Neural cell (in vitro differentiated cells): ENCODE data around the gene PIK3AP1. TPM values are rescaled to one million over a fixed set of nuclear protein-coding genes. Genes with fewer than 3 reads are reported as not detected.

Experiments
- H2AFZ ChIP-seq: fragments of 200-600, 300-800 bp; sonication (generic), shearing (Covaris generic); 2 replicates; pipeline ENCODE4 v1.6.0; 2014; ENCODE audit warnings: low read depth, mild to moderate bottlenecking, antibody characterized with exemption, low read length, moderate library complexity
- H3F3A ChIP-seq: fragments of 200-600 bp; shearing (Covaris generic); 2 replicates; pipeline ENCODE4 v1.6.1; 2016; ENCODE audit warnings: mild to moderate bottlenecking, moderate library complexity, mixed read lengths, antibody characterized with exemption, low read length; ENCODE audit not compliant: insufficient read depth, poor library complexity, severe bottlenecking
- H3K27ac ChIP-seq: fragments of 200-600, 300-800 bp; sonication (generic), shearing (Covaris generic); 2 replicates; pipeline ENCODE4 v1.5.1; 2014; ENCODE audit warnings: mild to moderate bottlenecking, low read length, moderate library complexity
- H3K27me3 ChIP-seq: fragments of 300-800, 200-600 bp; sonication (generic), shearing (Covaris generic); 2 replicates; pipeline ENCODE4 v1.6.0; 2014; ENCODE audit warnings: mild to moderate bottlenecking, low read depth, low read length, moderate library complexity; ENCODE audit not compliant: insufficient read depth
- H3K36me3 ChIP-seq: fragments of 300-800, 200-600 bp; sonication (generic), shearing (Covaris generic); 2 replicates; pipeline ENCODE4 v1.5.1; 2014; ENCODE audit warnings: mild to moderate bottlenecking, antibody characterized with exemption, low read length, moderate library complexity; ENCODE audit not compliant: insufficient read depth
- H3K4me2 ChIP-seq: fragments of 300-800, 200-600 bp; sonication (generic), shearing (Covaris generic); 2 replicates; pipeline ENCODE4 v1.6.0; 2014; ENCODE audit warnings: mild to moderate bottlenecking, low read length
- H3K4me3 ChIP-seq: fragments of 300-800, 200-600 bp; sonication (generic), shearing (Covaris generic); 2 replicates; pipeline ENCODE4 v1.5.1; 2014; ENCODE audit warnings: mild to moderate bottlenecking, low read length, moderate library complexity
- H3K79me2 ChIP-seq: fragments of 200-600 bp; shearing (Covaris generic); replicated peaks from 2 replicates; pipeline ENCODE4 v1.6.0; 2014; ENCODE audit warnings: mild to moderate bottlenecking, low read length, moderate library complexity; ENCODE audit not compliant: insufficient read depth
- H3K9ac ChIP-seq: fragments of 300-800, 200-600 bp; sonication (generic), shearing (Covaris generic); 2 replicates; pipeline ENCODE4 v1.6.1; 2016; ENCODE audit warnings: mild to moderate bottlenecking, low read length, mixed read lengths
- H3K9me2 ChIP-seq: fragments of 200-600 bp; shearing (Covaris generic); 2 replicates; pipeline ENCODE4 v1.6.1; 2016; ENCODE audit warnings: mild to moderate bottlenecking, low read length, mixed read lengths; ENCODE audit not compliant: insufficient read depth
- H3K9me3 ChIP-seq: fragments of 200-600, 300-800 bp; sonication (generic), shearing (Covaris generic); 2 replicates; pipeline ENCODE4 v1.6.1; 2016; ENCODE audit warnings: mild to moderate bottlenecking, mixed run types, low read length, moderate library complexity, mixed read lengths
- H4K20me1 ChIP-seq: fragments of 200-600 bp; shearing (Covaris generic); 2 replicates; pipeline ENCODE4 v1.6.1; 2016; ENCODE audit warnings: mild to moderate bottlenecking, mixed run types; ENCODE audit not compliant: insufficient read depth
- EP300 ChIP-seq: fragments of 450-650 bp; conservative IDR thresholded peaks from 2 replicates; pipeline ENCODE4 v1.6.1; 2014; ENCODE audit warnings: antibody characterized with exemption, mild to moderate bottlenecking, moderate library complexity; ENCODE audit not compliant: poor library complexity, severe bottlenecking
- EZH2 ChIP-seq: fragments of 200-600, 300-800 bp; shearing (Covaris generic), sonication (generic); IDR thresholded peaks from 2 replicates; pipeline ENCODE4 v1.6.1; 2014; ENCODE audit warnings: antibody characterized with exemption, low read length, borderline replicate concordance, mild to moderate bottlenecking; ENCODE audit not compliant: insufficient read depth, poor library complexity, severe bottlenecking
- MXI1 ChIP-seq: fragments of 450-650 bp; conservative IDR thresholded peaks from 2 replicates; pipeline ENCODE4 v1.6.1; 2014; ENCODE audit warnings: antibody characterized with exemption, mild to moderate bottlenecking; ENCODE audit not compliant: poor library complexity, severe bottlenecking
- POLR2AphosphoS5 ChIP-seq: IDR thresholded peaks from 2 replicates; pipeline ENCODE4 v1.6.1; 2012
- RAD21 ChIP-seq: fragments of 450-650 bp; conservative IDR thresholded peaks from 2 replicates; pipeline ENCODE4 v1.6.1; 2014; ENCODE audit warnings: antibody characterized with exemption, mild to moderate bottlenecking, moderate library complexity
- REST ChIP-seq: IDR thresholded peaks from 2 replicates; pipeline ENCODE4 v1.6.1; 2012; ENCODE audit warnings: borderline replicate concordance
- SMC3 ChIP-seq: fragments of 450-650 bp; conservative IDR thresholded peaks from 2 replicates; pipeline ENCODE4 v1.6.1; 2014; ENCODE audit warnings: antibody characterized with exemption, mild to moderate bottlenecking, moderate library complexity; ENCODE audit not compliant: poor library complexity
- TAF1 ChIP-seq: IDR thresholded peaks from 2 replicates; pipeline ENCODE4 v1.6.1; 2012; ENCODE audit warnings: low read depth
- polyA plus RNA-seq: library from polyadenylated mRNA; depleted of rRNA; stranded (reverse); fragments of >200 nt; gene quantifications from 2 replicates; pipeline ENCODE4 v1.2.3, GENCODE V29; 2014
- TF ChIP-seq, protein P1 (sequence below): fragments of 450-650 bp; IDR thresholded peaks from 2 replicates; pipeline ENCODE4 v1.5.1; 2014; ENCODE audit warnings: antibody characterized with exemption, mild to moderate bottlenecking, moderate library complexity; ENCODE audit not compliant: poor library complexity, severe bottlenecking

PIK3AP1 gene
- polyA plus RNA-seq, 1 donor from 2014 or later: 0.05 TPM

GRCh38 chr10:96636551-96636950 is 83.8 kb downstream of the PIK3AP1 start:
- no peaks in the 10 kb centered on the region for H3K9me2 ChIP-seq
- TF ChIP-seq MXI1: no peak
- no peak for TF ChIP-seq RAD21
- no peak for TF ChIP-seq REST
- TF ChIP-seq POLR2AphosphoS5: no peak
- no peak for TF ChIP-seq TAF1
- TF ChIP-seq, protein P1, sequence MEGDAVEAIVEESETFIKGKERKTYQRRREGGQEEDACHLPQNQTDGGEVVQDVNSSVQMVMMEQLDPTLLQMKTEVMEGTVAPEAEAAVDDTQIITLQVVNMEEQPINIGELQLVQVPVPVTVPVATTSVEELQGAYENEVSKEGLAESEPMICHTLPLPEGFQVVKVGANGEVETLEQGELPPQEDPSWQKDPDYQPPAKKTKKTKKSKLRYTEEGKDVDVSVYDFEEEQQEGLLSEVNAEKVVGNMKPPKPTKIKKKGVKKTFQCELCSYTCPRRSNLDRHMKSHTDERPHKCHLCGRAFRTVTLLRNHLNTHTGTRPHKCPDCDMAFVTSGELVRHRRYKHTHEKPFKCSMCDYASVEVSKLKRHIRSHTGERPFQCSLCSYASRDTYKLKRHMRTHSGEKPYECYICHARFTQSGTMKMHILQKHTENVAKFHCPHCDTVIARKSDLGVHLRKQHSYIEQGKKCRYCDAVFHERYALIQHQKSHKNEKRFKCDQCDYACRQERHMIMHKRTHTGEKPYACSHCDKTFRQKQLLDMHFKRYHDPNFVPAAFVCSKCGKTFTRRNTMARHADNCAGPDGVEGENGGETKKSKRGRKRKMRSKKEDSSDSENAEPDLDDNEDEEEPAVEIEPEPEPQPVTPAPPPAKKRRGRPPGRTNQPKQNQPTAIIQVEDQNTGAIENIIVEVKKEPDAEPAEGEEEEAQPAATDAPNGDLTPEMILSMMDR: no peak
- no peak for TF ChIP-seq SMC3

DNA sequence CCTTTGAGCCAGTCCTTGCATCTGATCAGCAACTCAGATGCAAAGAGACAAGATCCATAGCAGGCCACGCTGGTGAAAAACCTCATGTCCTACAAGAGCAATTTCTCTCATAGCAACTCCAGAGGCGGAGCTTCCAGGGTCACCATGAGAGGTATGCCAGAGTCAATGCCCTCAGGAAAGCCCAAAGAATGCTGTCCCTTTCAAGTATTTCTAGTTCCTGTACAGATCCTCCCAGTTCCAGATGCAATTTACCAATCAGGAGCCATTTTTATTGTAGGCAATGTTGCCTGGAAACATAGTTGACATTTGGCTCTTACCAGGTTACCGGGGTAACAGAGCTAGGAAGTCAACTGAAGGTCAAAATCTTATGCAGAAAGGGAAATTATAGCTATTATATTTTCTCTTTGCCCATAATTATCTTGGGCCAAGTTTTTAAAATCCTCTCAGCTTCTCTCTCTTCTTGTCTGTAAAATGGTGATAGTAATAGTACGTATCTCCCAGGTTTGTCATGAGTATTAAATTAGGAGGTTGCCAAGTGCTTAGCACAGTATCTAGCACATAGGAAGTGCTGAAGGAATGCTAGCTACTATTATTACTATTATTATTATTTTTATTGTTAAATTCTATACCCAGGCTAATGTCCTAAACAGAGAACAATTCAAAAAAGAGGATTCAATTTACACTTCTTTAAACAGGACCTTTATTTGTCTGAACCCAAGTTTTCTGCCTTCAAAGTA is 87.2 kb downstream of the PIK3AP1 start:
- Histone ChIP-seq H3K27ac (peak overlapping the region; percentile 87), H3K79me2 (no peaks in the 10 kb centered on the region), H3K36me3 (no peaks in the 10 kb centered on the region), H3F3A (no peaks in the 10 kb centered on the region), H3K27me3 (no peaks in the 10 kb centered on the region), H3K9me2 (no peaks in the 10 kb centered on the region), H4K20me1 (no peaks in the 10 kb centered on the region), H2AFZ (peak overlapping the region; percentile 66), H3K4me3 (peak overlapping the region; percentile 53), H3K4me2 (peak overlapping the region; percentile 13), H3K9me3 (no peaks in the 10 kb centered on the region), H3K9ac (peak overlapping the region; percentile 40)
- TF ChIP-seq EP300 (peak; percentile 47), RAD21 (no peak)

More at GRCh38 chr10:96636551-96636950, 83.8 kb downstream of the PIK3AP1 start:
- Histone ChIP-seq H3K79me2 (no peaks in the 10 kb centered on the region), H2AFZ (no peak overlapping the region), H3K9ac (no peak overlapping the region), H3K36me3 (no peaks in the 10 kb centered on the region), H3F3A (no peaks in the 10 kb centered on the region), H4K20me1 (no peaks in the 10 kb centered on the region), H3K27ac (no peak overlapping the region), H3K4me3 (no peak overlapping the region), H3K4me2 (no peak overlapping the region), H3K9me3 (no peaks in the 10 kb centered on the region), H3K27me3 (no peaks in the 10 kb centered on the region)

DNA sequence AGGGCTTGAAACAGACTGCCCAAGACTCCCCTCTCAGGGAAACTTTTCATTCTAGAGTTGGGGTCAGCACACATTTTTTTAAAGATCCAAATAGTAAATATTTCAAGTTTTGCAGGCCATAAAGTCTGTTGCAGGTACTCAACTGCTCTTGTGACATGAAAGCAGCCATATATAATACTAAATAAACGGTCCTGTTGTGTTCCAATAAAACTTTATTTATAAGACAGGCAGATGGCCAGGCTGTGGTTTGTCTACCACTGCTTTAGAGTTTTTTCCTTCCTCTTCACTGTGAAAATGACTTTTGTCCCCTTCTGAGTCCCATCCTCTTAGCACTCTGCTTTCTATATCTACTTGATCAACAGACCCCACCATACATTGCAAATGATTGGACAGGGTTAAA is 93.0 kb downstream of the PIK3AP1 start:
- Histone ChIP-seq H3K4me3 (no peak overlapping the region), H2AFZ (no peak overlapping the region), H3F3A (no peaks in the 10 kb centered on the region), H3K27ac (no peak overlapping the region), H3K4me2 (no peak overlapping the region), H3K27me3 (no peaks in the 10 kb centered on the region), H3K79me2 (no peaks in the 10 kb centered on the region), H3K9ac (no peak overlapping the region), H4K20me1 (no peaks in the 10 kb centered on the region), H3K9me3 (no peaks in the 10 kb centered on the region), H3K9me2 (no peaks in the 10 kb centered on the region), H3K36me3 (no peaks in the 10 kb centered on the region)
- TF ChIP-seq MXI1 (no peak), TAF1 (no peak), EZH2 (no peak), POLR2AphosphoS5 (no peak), EP300 (no peak), SMC3 (no peak), REST (no peak), RAD21 (no peak)
- TF ChIP-seq, protein P1: no peak
